ENCODE data around the gene PPP2R1B.
A peak's percentile ranks its signal among the peaks of the same experiment; 100 is the strongest.

Gene PPP2R1B

DNA sequence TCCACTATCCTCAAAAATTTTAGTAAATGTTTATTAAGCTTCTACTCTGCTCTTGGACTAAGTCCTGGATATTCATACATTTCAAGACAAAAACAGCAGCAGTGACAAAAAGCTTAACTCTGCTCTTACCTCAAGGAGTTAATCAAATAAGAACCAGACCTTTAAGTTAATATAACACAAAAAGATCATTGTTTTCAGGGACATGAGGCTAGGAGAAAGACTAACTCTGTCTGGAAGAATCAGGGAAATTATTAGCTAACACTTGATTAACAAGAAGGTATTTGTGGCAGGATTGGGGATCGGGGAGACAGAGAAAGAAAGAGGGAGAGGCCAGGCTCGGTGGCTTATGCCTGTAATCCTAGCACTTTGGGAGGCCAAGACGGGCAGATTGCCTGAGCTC lies 74.4 kb downstream of the PPP2R1B start:
- H3K9ac ChIP-seq (ENCODE audit: low read length), result no peak overlapping the region
- H3K27me3 ChIP-seq (ENCODE audit: control insufficient read depth in 1 of 2, insufficient read depth in 1 of 2, low read length in 2 of 2), result no peaks in the 10 kb centered on the region
- H2BK12ac ChIP-seq (ENCODE audit: low read length in 2 of 2), result no peak overlapping the region
- no peak overlapping the region for H3K4me2 ChIP-seq (ENCODE audit: low read length, poor library complexity, severe bottlenecking)
- H2BK5ac ChIP-seq (ENCODE audit: low read depth, low read length, poor library complexity, severe bottlenecking), result no peak overlapping the region
- DNase-seq, result no peak
- no peak overlapping the region for H2BK15ac ChIP-seq (ENCODE audit: low read depth, poor library complexity, severe bottlenecking)
- no peak overlapping the region for H3K27ac ChIP-seq (ENCODE audit: low read length, poor library complexity, severe bottlenecking)
- H4K8ac ChIP-seq (ENCODE audit: low read length), result no peak overlapping the region
- H4K91ac ChIP-seq (ENCODE audit: low read length), result no peak overlapping the region
- H2BK120ac ChIP-seq (ENCODE audit: low read depth, low read length), result no peak overlapping the region
- no peak overlapping the region for H3K4me3 ChIP-seq (ENCODE audit: insufficient read depth in 1 of 2, low read depth in 1 of 2, low read length in 2 of 2)
- H3K23ac ChIP-seq (ENCODE audit: low read length in 2 of 2), result no peak overlapping the region
- H3K4ac ChIP-seq (ENCODE audit: low read depth in 1 of 2, low read length in 2 of 2), result no peak overlapping the region
- H3K14ac ChIP-seq (ENCODE audit: low read length in 2 of 2), result no peak overlapping the region
- peaks cover 9% of the 10 kb centered on the region for H3K79me1 ChIP-seq (replicated peaks; ENCODE audit: low read length, poor library complexity, severe bottlenecking)
- 93% methylated on average over 3 of the region's 3 CpGs for WGBS
- no peak overlapping the region for H2AFZ ChIP-seq (ENCODE audit: low read depth, low read length)
- H3K4me1 ChIP-seq (ENCODE audit: control insufficient read depth, insufficient read depth, low read depth, low read length), result peaks cover 5% of the 10 kb centered on the region
- H3K9me3 ChIP-seq (ENCODE audit: control insufficient read depth, low read length), result no peaks in the 10 kb centered on the region
- H2AK5ac ChIP-seq (ENCODE audit: low read length, severe bottlenecking), result no peak overlapping the region
- H3K18ac ChIP-seq (ENCODE audit: low read depth in 1 of 2, low read length in 2 of 2), result no peak overlapping the region
- H3K36me3 ChIP-seq (ENCODE audit: control insufficient read depth in 1 of 2, insufficient read depth in 2 of 2, low read depth in 1 of 2, low read length in 2 of 2), result peaks cover 0 to 26% of the 10 kb centered on the region in 2 experiments

DNA sequence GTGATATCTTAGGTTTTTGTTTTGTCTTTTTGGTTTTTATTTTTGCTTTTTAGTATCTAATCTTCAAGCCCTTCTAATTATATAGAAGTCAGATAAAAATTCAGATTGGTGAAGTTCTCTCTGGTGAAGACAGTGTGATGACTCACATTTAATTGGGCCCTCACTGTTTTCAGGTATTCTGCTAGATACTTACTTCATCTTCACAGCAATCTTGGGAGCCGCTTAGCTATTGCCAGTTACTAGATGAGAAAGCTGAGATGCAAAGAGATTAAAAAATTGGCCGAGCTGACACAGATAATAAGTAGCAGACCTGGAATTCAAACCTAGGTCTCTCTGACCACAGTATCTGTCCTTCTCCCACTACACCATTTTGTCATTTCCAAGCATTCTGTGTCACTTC lies 75.0 kb downstream of the PPP2R1B start:
- H2AFZ ChIP-seq (ENCODE audit: low read depth, low read length), result no peak overlapping the region
- no peak overlapping the region for H3K4ac ChIP-seq (ENCODE audit: low read depth in 1 of 2, low read length in 2 of 2)
- peaks cover 0 to 26% of the 10 kb centered on the region in 2 experiments for H3K36me3 ChIP-seq (ENCODE audit: control insufficient read depth in 1 of 2, insufficient read depth in 2 of 2, low read depth in 1 of 2, low read length in 2 of 2)
- H3K4me3 ChIP-seq (ENCODE audit: insufficient read depth in 1 of 2, low read depth in 1 of 2, low read length in 2 of 2), result no peak overlapping the region
- no peak overlapping the region for H2BK15ac ChIP-seq (ENCODE audit: low read depth, poor library complexity, severe bottlenecking)
- no peak overlapping the region for H2AK5ac ChIP-seq (ENCODE audit: low read length, severe bottlenecking)
- H3K14ac ChIP-seq (ENCODE audit: low read length in 2 of 2), result no peak overlapping the region
- H2BK120ac ChIP-seq (ENCODE audit: low read depth, low read length), result no peak overlapping the region
- H3K9ac ChIP-seq (ENCODE audit: low read length), result no peak overlapping the region
- no peak overlapping the region for H3K4me2 ChIP-seq (ENCODE audit: low read length, poor library complexity, severe bottlenecking)
- peaks cover 10% of the 10 kb centered on the region for H3K79me1 ChIP-seq (replicated peaks; ENCODE audit: low read length, poor library complexity, severe bottlenecking)
- H4K91ac ChIP-seq (ENCODE audit: low read length), result no peak overlapping the region
- DNase-seq, result no peak
- H3K23ac ChIP-seq (ENCODE audit: low read length in 2 of 2), result no peak overlapping the region
- no peak overlapping the region for H3K18ac ChIP-seq (ENCODE audit: low read depth in 1 of 2, low read length in 2 of 2)
- no peaks in the 10 kb centered on the region for H3K27me3 ChIP-seq (ENCODE audit: control insufficient read depth in 1 of 2, insufficient read depth in 1 of 2, low read length in 2 of 2)
- 96% methylated on average over 2 of the region's 2 CpGs for WGBS
- H4K8ac ChIP-seq (ENCODE audit: low read length), result no peak overlapping the region
- H3K27ac ChIP-seq (ENCODE audit: low read length, poor library complexity, severe bottlenecking), result peak overlapping the region; percentile 14
- H2BK12ac ChIP-seq (ENCODE audit: low read length in 2 of 2), result no peak overlapping the region
- H3K4me1 ChIP-seq (ENCODE audit: control insufficient read depth, insufficient read depth, low read depth, low read length), result peaks cover 5% of the 10 kb centered on the region
- no peak overlapping the region for H2BK5ac ChIP-seq (ENCODE audit: low read depth, low read length, poor library complexity, severe bottlenecking)
- H3K9me3 ChIP-seq (ENCODE audit: control insufficient read depth, low read length), result no peaks in the 10 kb centered on the region

DNA sequence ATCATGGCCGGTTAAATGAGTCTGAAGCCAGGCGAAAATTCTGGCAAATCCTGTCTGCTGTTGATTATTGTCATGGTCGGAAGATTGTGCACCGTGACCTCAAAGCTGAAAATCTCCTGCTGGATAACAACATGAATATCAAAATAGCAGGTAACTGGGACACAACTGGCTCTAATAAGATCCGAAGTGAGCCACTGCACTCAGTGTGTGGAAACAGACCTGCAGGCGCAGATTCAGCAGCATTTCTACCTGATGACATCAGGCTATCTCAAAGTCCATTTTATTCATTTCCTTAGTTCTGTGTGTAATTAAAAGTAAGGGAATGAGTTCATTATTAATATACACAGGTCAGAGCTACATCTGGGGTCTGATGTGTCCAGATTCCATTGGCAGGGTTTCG lies 78.2 kb downstream of the PPP2R1B start:
- Histone ChIP-seq H3K4me2 (ENCODE audit: low read length, poor library complexity, severe bottlenecking) (no peak overlapping the region), H3K18ac (ENCODE audit: low read depth in 1 of 2, low read length in 2 of 2) (no peak overlapping the region)

DNA sequence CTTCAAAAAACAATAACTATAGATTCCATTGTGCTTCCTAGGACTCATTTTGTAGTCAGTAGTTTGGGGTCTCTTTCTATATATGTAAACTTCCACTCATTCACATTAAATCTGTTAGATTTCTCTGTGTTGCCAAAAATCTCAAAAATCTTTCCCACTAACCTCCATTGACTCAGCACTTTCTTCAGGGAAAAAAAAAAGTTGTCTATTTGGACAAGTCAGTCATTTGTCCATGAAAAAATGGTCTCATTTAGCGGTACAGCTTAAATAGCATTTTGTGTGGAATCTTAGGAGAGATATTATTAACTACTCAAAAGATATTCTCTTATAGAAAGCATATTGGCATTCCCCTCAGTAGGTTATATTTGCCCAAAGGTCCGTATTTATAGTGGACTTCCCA lies 81.9 kb downstream of the PPP2R1B start:
- H3K4ac ChIP-seq (ENCODE audit: low read depth in 1 of 2, low read length in 2 of 2), result no peak overlapping the region
- no peak overlapping the region for H3K14ac ChIP-seq (ENCODE audit: low read length in 2 of 2)
- no peak overlapping the region for H3K9ac ChIP-seq (ENCODE audit: low read length)
- H4K8ac ChIP-seq (ENCODE audit: low read length), result no peak overlapping the region
- peaks cover 0 to 25% of the 10 kb centered on the region in 2 experiments for H3K36me3 ChIP-seq (ENCODE audit: control insufficient read depth in 1 of 2, insufficient read depth in 2 of 2, low read depth in 1 of 2, low read length in 2 of 2)
- no peak for DNase-seq
- no peak overlapping the region for H2BK5ac ChIP-seq (ENCODE audit: low read depth, low read length, poor library complexity, severe bottlenecking)
- no peak overlapping the region for H4K91ac ChIP-seq (ENCODE audit: low read length)
- H3K9me3 ChIP-seq (ENCODE audit: control insufficient read depth, low read length), result no peaks in the 10 kb centered on the region
- H2BK15ac ChIP-seq (ENCODE audit: low read depth, poor library complexity, severe bottlenecking), result no peak overlapping the region
- H3K79me1 ChIP-seq (replicated peaks; ENCODE audit: low read length, poor library complexity, severe bottlenecking), result peaks cover 8% of the 10 kb centered on the region
- H3K27me3 ChIP-seq (ENCODE audit: control insufficient read depth in 1 of 2, insufficient read depth in 1 of 2, low read length in 2 of 2), result no peaks in the 10 kb centered on the region
- no peak overlapping the region for H2AK5ac ChIP-seq (ENCODE audit: low read length, severe bottlenecking)
- peaks cover 1% of the 10 kb centered on the region for H3K4me1 ChIP-seq (ENCODE audit: control insufficient read depth, insufficient read depth, low read depth, low read length)
- H3K23ac ChIP-seq (ENCODE audit: low read length in 2 of 2), result no peak overlapping the region
- H3K18ac ChIP-seq (ENCODE audit: low read depth in 1 of 2, low read length in 2 of 2), result no peak overlapping the region
- H2BK12ac ChIP-seq (ENCODE audit: low read length in 2 of 2), result no peak overlapping the region
- H3K4me2 ChIP-seq (ENCODE audit: low read length, poor library complexity, severe bottlenecking), result no peak overlapping the region
- no peak overlapping the region for H2AFZ ChIP-seq (ENCODE audit: low read depth, low read length)
- H3K4me3 ChIP-seq (ENCODE audit: insufficient read depth in 1 of 2, low read depth in 1 of 2, low read length in 2 of 2), result no peak overlapping the region
- WGBS, result 100% methylated on average over 1 of the region's 2 CpGs
- H2BK120ac ChIP-seq (ENCODE audit: low read depth, low read length), result no peak overlapping the region
- H3K27ac ChIP-seq (ENCODE audit: low read length, poor library complexity, severe bottlenecking), result no peak overlapping the region

More for the DNA sequence above, 78.2 kb downstream of the PPP2R1B start:
- no peak for DNase-seq
- Histone ChIP-seq H3K14ac (ENCODE audit: low read length in 2 of 2) (no peak overlapping the region), H4K8ac (ENCODE audit: low read length) (no peak overlapping the region), H3K79me1 (replicated peaks; ENCODE audit: low read length, poor library complexity, severe bottlenecking) (peaks cover 6% of the 10 kb centered on the region), H2AK5ac (ENCODE audit: low read length, severe bottlenecking) (no peak overlapping the region), H3K27ac (ENCODE audit: low read length, poor library complexity, severe bottlenecking) (no peak overlapping the region), H2BK12ac (ENCODE audit: low read length in 2 of 2) (no peak overlapping the region), H2AFZ (ENCODE audit: low read depth, low read length) (no peak overlapping the region), H3K4me1 (ENCODE audit: control insufficient read depth, insufficient read depth, low read depth, low read length) (peaks cover 5% of the 10 kb centered on the region), H3K9me3 (ENCODE audit: control insufficient read depth, low read length) (no peaks in the 10 kb centered on the region), H2BK5ac (ENCODE audit: low read depth, low read length, poor library complexity, severe bottlenecking) (no peak overlapping the region), H3K23ac (ENCODE audit: low read length in 2 of 2) (no peak overlapping the region), H3K27me3 (ENCODE audit: control insufficient read depth in 1 of 2, insufficient read depth in 1 of 2, low read length in 2 of 2) (no peaks in the 10 kb centered on the region), H2BK15ac (ENCODE audit: low read depth, poor library complexity, severe bottlenecking) (no peak overlapping the region), H3K36me3 (ENCODE audit: control insufficient read depth in 1 of 2, insufficient read depth in 2 of 2, low read depth in 1 of 2, low read length in 2 of 2) (peaks cover 0 to 36% of the 10 kb centered on the region in 2 experiments), H2BK120ac (ENCODE audit: low read depth, low read length) (no peak overlapping the region), H3K9ac (ENCODE audit: low read length) (no peak overlapping the region), H3K4me3 (ENCODE audit: insufficient read depth in 1 of 2, low read depth in 1 of 2, low read length in 2 of 2) (no peak overlapping the region), H3K4ac (ENCODE audit: low read depth in 1 of 2, low read length in 2 of 2) (no peak overlapping the region), H4K91ac (ENCODE audit: low read length) (no peak overlapping the region)
- 95% methylated on average over 7 of the region's 7 CpGs for WGBS

All from mesenchymal stem cell (in vitro differentiated cells and primary cell).